Measurements from ENCODE around the gene LRCOL1.

DNA sequence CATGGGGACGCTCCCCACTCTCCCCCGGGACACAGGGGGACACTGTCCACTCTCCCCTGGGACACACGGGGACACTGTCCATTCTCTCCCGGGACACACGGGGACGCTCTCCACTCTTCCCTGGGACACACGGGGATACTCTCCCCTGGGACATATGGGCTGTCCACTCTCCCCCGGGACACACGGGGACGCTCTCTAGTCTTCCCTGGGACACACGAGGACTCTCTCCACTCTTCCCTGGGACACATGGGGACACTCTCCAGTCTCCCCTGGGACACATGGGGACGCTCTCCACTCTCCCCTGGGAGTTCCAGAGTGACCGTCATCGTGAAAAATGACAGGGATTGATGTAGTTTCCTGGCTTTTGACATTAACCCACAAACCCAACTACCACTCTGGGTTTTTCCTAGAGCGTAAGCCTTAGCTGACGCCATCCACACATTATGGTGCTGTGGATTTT lies 5.2 kb upstream of the LRCOL1 start:
- TF ChIP-seq, protein P1, sequence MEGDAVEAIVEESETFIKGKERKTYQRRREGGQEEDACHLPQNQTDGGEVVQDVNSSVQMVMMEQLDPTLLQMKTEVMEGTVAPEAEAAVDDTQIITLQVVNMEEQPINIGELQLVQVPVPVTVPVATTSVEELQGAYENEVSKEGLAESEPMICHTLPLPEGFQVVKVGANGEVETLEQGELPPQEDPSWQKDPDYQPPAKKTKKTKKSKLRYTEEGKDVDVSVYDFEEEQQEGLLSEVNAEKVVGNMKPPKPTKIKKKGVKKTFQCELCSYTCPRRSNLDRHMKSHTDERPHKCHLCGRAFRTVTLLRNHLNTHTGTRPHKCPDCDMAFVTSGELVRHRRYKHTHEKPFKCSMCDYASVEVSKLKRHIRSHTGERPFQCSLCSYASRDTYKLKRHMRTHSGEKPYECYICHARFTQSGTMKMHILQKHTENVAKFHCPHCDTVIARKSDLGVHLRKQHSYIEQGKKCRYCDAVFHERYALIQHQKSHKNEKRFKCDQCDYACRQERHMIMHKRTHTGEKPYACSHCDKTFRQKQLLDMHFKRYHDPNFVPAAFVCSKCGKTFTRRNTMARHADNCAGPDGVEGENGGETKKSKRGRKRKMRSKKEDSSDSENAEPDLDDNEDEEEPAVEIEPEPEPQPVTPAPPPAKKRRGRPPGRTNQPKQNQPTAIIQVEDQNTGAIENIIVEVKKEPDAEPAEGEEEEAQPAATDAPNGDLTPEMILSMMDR (conservative IDR thresholded peaks at IDR 0.05; ENCODE audit: low read length), result no peak
- no peak for TF ChIP-seq EZH2phosphoT487 (IDR thresholded peaks at IDR 0.05; ENCODE audit: borderline replicate concordance)
